PC-9 (cell line): Measurements from ENCODE around the gene KDM4E. TPM values are rescaled to one million over a fixed set of nuclear protein-coding genes. Genes with fewer than 3 reads are reported as not detected.

Experiments
- BruUV-seq: library from RNA; stranded (reverse); fragments of 400-500 nt; replicated peaks from 2 replicates; lab custom pipeline; 2021; lab: Mats Ljungman, UMichigan
- CTCF ChIA-PET: fragments of 300-600 bp; sonication (Branson Sonifier 250); formaldehyde crosslinking; loops from one replicate; lab custom pipeline; 2022; ENCODE audit warnings: antibody characterized with exemption; lab: Charles Lee
- POLR2A ChIA-PET: fragments of 300-600 bp; sonication (Branson Sonifier 250); formaldehyde crosslinking; loops from one replicate; lab custom pipeline; 2022; ENCODE audit warnings: antibody characterized with exemption; ENCODE audit not compliant: unreplicated experiment; lab: Charles Lee
- DNase-seq, 2 experiments: peaks; one replicate each; pipeline versions ENCODE4 v3.0.0 to v3.0.0-alpha.2; 2015 to 2022; ENCODE audit warnings: mixed read lengths in 1 of 2
- H2AFZ ChIP-seq: fragments of 200-600 bp; sonication (generic); 2 replicates; pipeline ENCODE4 v1.8.1; 2017; ENCODE audit warnings: antibody characterized with exemption
- H3F3A ChIP-seq: fragments of 200-600 bp; sonication (generic); 2 replicates; pipeline ENCODE4 v1.8.1; 2017; ENCODE audit warnings: antibody characterized with exemption, mild to moderate bottlenecking, low read depth; ENCODE audit not compliant: insufficient read depth
- H3K27ac ChIP-seq: fragments of 200-600 bp; sonication (generic); 2 replicates; pipeline ENCODE4 v1.6.1; 2016; ENCODE audit warnings: mixed run types
- H3K27me3 ChIP-seq: fragments of 200-600 bp; sonication (generic); 2 replicates; pipeline ENCODE4 v1.6.1; 2016; ENCODE audit warnings: low read depth, mixed run types; ENCODE audit not compliant: insufficient read depth
- H3K36me3 ChIP-seq: fragments of 200-600 bp; sonication (generic); 2 replicates; pipeline ENCODE4 v1.6.1; 2016; ENCODE audit warnings: low read depth, mixed run types
- H3K4me1 ChIP-seq: fragments of 200-600 bp; sonication (generic); replicated peaks from 2 replicates; pipeline ENCODE4 v1.6.1; 2016; ENCODE audit warnings: mixed run types; ENCODE audit not compliant: insufficient read depth
- H3K4me2 ChIP-seq: fragments of 200-600 bp; sonication (generic); 2 replicates; pipeline ENCODE4 v1.6.1; 2017; ENCODE audit warnings: mixed run types
- H3K4me3 ChIP-seq: fragments of 200-600 bp; sonication (generic); 2 replicates; pipeline ENCODE4 v1.6.1; 2016; ENCODE audit warnings: mixed run types
- H3K79me2 ChIP-seq: fragments of 200-600 bp; sonication (generic); 2 replicates; pipeline ENCODE4 v1.6.1; 2017; ENCODE audit warnings: low read depth, mixed run types
- H3K9me2 ChIP-seq: fragments of 200-600 bp; sonication (generic); 2 replicates; pipeline ENCODE4 v1.8.1; 2017; ENCODE audit warnings: mild to moderate bottlenecking; ENCODE audit not compliant: insufficient read depth
- H3K9me3 ChIP-seq: fragments of 200-600 bp; sonication (generic); 2 replicates; pipeline ENCODE4 v1.8.1; 2016; ENCODE audit warnings: low read depth; ENCODE audit not compliant: insufficient read depth
- H4K20me1 ChIP-seq: fragments of 200-600 bp; sonication (generic); 2 replicates; pipeline ENCODE4 v1.8.1; 2017; ENCODE audit not compliant: insufficient read depth
- EZH2 ChIP-seq: fragments of 200-600 bp; sonication (generic); IDR thresholded peaks from 2 replicates; pipeline ENCODE4 v1.8.0; 2017; ENCODE audit warnings: antibody characterized with exemption, low read depth
- intact Hi-C: fragments of 100-400 bp; cut with micrococcal nuclease; formaldehyde crosslinking; loops from one replicate; pipeline ENCODE4 v1.10.0; 2022; ENCODE audit not compliant: unreplicated experiment
- total RNA-seq: library from RNA; stranded (reverse); gene quantifications from 2 replicates; pipeline ENCODE4 v1.2.3, GENCODE V29; 2021
- TF ChIP-seq, protein P1 (sequence below): fragments of 200-600 bp; sonication (generic); conservative IDR thresholded peaks from 2 replicates; pipeline ENCODE4 v1.6.1; 2017; ENCODE audit warnings: mixed run types, antibody characterized with exemption, mild to moderate bottlenecking, moderate library complexity

KDM4E gene
- total RNA-seq, 1 experiment from 2014 or later: not detected

DNA sequence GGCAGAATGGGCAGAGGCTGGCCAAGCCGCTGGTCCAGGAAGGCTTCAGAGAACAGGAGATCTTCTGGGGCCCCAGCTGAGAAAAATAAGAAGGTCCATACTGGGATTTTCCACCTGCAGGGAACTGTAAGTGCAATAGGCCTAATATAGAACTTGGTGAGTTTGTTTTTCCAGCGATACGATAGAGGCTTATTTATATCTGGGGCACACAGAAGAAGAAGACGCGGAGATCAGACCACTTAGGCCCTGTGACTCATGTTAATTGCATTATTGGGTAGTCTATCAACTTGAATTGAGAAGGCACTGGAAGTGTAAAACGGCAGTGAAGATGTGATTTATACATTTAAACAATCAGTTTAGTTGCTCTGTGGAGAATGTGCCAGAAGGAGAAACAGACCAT is 34.0 kb downstream of the KDM4E start:
- DNase-seq: no peak
- no peak overlapping the region for H3K27ac ChIP-seq
- no peak overlapping the region for H3K4me3 ChIP-seq
- no peak overlapping the region for H3K4me2 ChIP-seq
- H3K4me1 ChIP-seq: no peaks in the 10 kb centered on the region
- ChIA-PET CTCF (no interaction called here), POLR2A (no interaction called here)
- H3K27me3 ChIP-seq: 0 out of 2 replicates have a peak, but pooled peaks cover 9% of the 10 kb centered on the region
- no peaks in the 10 kb centered on the region for H3K36me3 ChIP-seq
- intact Hi-C loops: no loop called here
- TF ChIP-seq EZH2: no peak
- TF ChIP-seq, protein P1, sequence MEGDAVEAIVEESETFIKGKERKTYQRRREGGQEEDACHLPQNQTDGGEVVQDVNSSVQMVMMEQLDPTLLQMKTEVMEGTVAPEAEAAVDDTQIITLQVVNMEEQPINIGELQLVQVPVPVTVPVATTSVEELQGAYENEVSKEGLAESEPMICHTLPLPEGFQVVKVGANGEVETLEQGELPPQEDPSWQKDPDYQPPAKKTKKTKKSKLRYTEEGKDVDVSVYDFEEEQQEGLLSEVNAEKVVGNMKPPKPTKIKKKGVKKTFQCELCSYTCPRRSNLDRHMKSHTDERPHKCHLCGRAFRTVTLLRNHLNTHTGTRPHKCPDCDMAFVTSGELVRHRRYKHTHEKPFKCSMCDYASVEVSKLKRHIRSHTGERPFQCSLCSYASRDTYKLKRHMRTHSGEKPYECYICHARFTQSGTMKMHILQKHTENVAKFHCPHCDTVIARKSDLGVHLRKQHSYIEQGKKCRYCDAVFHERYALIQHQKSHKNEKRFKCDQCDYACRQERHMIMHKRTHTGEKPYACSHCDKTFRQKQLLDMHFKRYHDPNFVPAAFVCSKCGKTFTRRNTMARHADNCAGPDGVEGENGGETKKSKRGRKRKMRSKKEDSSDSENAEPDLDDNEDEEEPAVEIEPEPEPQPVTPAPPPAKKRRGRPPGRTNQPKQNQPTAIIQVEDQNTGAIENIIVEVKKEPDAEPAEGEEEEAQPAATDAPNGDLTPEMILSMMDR: no peak
- H3K79me2 ChIP-seq: no peaks in the 10 kb centered on the region
- no peaks in the 10 kb centered on the region for H3F3A ChIP-seq
- no peak overlapping the region for H2AFZ ChIP-seq
- no peaks in the 10 kb centered on the region for H4K20me1 ChIP-seq
- H3K9me2 ChIP-seq: no peaks in the 10 kb centered on the region
- no peaks in the 10 kb centered on the region; the same call in 1 of the 2 replicates for H3K9me3 ChIP-seq
- no TSS peak for BruUV-seq

GRCh38 chr11:95065336-95065735 is 40.3 kb downstream of the KDM4E start:
- Histone ChIP-seq H3K4me2 (no peak overlapping the region), H3K9me3 (no peaks in the 10 kb centered on the region), H3K79me2 (peaks cover 27% of the 10 kb centered on the region), H3K4me3 (no peak overlapping the region), H3K36me3 (peaks cover 7% of the 10 kb centered on the region), H2AFZ (no peak overlapping the region), H3K27me3 (no peaks in the 10 kb centered on the region), H3K9me2 (no peaks in the 10 kb centered on the region), H4K20me1 (0 out of 2 replicates have a peak, but pooled peaks cover 6% of the 10 kb centered on the region), H3F3A (peaks cover 15% of the 10 kb centered on the region), H3K4me1 (peaks cover 20% of the 10 kb centered on the region), H3K27ac (no peak overlapping the region)
- ChIA-PET POLR2A (no interaction called here), CTCF (no interaction called here)
- no TSS peak for BruUV-seq
- DNase-seq: no peak
- intact Hi-C loops: loop anchor here (5.0 to 10.0 kb wide), 6 partner anchors 42 to 1362 kb away; partner anchors contain the start of genes CWC15 and KDM4D
- TF ChIP-seq, protein P1: no peak
- no peak for TF ChIP-seq EZH2

DNA sequence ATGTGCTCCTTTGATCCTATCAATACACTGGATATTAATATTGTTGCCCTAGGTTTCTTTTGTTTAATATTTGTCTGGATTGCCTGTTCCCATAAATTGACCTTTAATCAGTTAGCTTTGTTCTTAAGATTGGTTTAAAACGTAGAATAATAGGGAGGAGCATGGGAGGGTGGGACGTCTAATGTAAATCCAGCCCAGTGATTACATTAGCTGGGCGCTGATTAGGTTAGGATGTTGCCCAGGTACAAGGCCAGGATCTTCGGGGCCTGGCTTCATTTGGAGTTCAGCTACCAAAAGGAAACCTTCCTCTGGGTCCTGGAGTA is 41.6 kb downstream of the KDM4E start, which contains the start of gene SRSF8:
SRSF8 (plus strand) TSS at position 204 of the 323 bp plus-strand sequence. CDS start 308 bp downstream, outside the sequence.
- Histone ChIP-seq H3K4me1 (peaks cover 20% of the 10 kb centered on the region), H3K27me3 (no peaks in the 10 kb centered on the region), H3K27ac (peak within 1 kb of the TSS; percentile 85), H3K9me2 (no peaks in the 10 kb centered on the region), H2AFZ (peak within 1 kb of the TSS; percentile 95), H3K79me2 (peaks cover 35% of the 10 kb centered on the region), H3K4me3 (peak within 1 kb of the TSS; percentile 89), H3K36me3 (peaks cover 12% of the 10 kb centered on the region), H3K9me3 (no peaks in the 10 kb centered on the region), H3K4me2 (peak within 1 kb of the TSS; percentile 87), H3F3A (peaks cover 15% of the 10 kb centered on the region), H4K20me1 (0 out of 2 replicates have a peak, but pooled peaks cover 6% of the 10 kb centered on the region)
- DNase-seq: no peak
- BruUV-seq: no TSS peak
- intact Hi-C loops: loop anchor here (1.0 to 10.0 kb wide), 7 partner anchors 41 to 1361 kb away; partner anchors contain the start of genes CWC15 and KDM4D
- TF ChIP-seq, protein P1: no peak
- TF ChIP-seq EZH2: no peak
- CTCF ChIA-PET: interaction anchor here (0.6 to 1.7 kb wide), 6 partner anchors 55 to 1358 kb away, joined by 3 to 9 read pairs (median 4); no protein-coding TSS in a partner anchor
- POLR2A ChIA-PET: interaction anchor here (0.5 to 2.1 kb wide), 5 partner anchors 9 to 1259 kb away, joined by 3 to 4 read pairs (median 4); partner anchors contain the start of genes CWC15 and KDM4D
